LNCAP (cell line): ENCODE data around the gene PAPPA2.

Source experiments
- TF ChIP-seq, protein P1 (sequence below): fragments of 450-650 bp; IDR thresholded peaks from 2 replicates; pipeline ENCODE4 v1.5.1; 2017; ENCODE audit warnings: mild to moderate bottlenecking

PAPPA2 gene

DNA sequence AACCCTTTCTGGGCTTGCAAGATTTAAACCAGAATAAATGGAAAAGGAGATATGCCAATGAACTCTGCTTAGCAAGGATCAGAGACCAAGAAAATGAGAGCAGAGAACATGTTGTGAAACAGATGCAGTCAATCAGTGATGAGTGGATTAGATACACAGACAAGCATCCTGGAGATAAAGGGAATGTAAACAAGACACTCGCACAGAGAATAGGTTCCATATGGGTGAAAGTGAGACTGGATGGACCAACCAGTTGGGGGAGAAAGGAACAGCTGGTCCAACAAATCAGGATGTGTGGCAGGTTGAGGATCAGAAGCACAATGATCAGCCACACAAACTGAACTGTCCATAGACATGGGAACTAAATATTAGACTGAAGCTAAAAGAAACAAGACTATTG, 363.3 kb downstream of the PAPPA2 start:
- TF ChIP-seq, protein P1, sequence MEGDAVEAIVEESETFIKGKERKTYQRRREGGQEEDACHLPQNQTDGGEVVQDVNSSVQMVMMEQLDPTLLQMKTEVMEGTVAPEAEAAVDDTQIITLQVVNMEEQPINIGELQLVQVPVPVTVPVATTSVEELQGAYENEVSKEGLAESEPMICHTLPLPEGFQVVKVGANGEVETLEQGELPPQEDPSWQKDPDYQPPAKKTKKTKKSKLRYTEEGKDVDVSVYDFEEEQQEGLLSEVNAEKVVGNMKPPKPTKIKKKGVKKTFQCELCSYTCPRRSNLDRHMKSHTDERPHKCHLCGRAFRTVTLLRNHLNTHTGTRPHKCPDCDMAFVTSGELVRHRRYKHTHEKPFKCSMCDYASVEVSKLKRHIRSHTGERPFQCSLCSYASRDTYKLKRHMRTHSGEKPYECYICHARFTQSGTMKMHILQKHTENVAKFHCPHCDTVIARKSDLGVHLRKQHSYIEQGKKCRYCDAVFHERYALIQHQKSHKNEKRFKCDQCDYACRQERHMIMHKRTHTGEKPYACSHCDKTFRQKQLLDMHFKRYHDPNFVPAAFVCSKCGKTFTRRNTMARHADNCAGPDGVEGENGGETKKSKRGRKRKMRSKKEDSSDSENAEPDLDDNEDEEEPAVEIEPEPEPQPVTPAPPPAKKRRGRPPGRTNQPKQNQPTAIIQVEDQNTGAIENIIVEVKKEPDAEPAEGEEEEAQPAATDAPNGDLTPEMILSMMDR = no peak

DNA sequence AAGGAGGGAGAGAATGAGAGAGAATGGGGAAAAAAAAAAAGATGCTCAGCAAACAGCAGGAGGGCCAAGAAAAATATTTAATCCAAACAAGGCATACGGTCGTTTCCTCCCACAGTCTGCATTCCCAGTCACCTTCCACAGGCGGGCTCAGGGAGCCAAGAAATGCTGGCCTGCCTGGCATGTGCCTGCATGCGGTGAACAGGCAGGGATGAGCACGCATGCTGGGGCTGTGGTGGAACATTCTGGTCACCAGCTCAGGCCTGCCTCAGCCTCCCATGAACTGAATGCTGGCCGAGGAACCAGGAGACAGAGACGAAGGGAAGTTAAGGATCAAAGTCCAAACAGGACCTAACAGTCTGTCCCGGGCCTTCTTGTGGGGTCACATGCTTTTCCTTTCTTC, 366.3 kb downstream of the PAPPA2 start:
- TF ChIP-seq, protein P1 = no peak

DNA sequence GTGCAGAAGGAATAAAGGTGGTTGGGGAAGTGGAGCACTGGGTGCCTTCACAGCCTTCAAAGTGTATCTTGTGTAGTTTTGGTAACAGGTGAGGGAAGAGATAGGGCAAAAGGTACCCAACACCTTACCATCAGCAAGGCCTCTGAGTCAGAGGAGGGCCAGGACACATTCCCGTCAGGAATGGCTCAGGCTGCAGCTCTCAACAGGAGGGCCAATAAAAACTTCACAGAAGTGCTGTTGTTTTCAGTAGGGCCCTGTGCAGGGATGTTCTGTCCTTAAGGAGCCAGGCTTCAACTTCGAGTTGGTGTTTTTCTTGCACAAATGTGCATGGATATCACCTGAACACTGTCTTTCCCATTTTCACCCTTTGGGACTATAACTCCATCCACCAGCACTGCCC, 368.2 kb downstream of the PAPPA2 start:
- TF ChIP-seq, protein P1 = no peak

DNA sequence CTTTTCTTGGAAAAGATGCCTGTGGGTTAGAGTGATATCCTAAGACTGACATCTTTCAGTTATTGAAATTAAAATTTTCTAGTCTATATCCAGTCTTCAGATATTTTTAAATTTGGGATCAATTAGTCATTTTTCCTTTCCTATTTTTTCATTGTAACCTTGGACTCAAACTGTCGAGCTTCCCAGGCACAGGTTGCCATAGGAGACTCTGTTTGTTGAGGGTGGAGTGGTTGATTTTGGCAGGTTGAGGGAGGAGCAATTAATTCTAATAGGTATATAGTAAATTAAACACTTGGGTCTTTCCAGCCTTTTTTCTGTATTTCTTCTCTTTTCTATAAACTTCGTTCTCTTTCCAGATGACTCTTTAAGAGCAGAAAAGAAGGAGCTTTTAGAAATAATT, 374.7 kb downstream of the PAPPA2 start:
- TF ChIP-seq, protein P1 = no peak

DNA sequence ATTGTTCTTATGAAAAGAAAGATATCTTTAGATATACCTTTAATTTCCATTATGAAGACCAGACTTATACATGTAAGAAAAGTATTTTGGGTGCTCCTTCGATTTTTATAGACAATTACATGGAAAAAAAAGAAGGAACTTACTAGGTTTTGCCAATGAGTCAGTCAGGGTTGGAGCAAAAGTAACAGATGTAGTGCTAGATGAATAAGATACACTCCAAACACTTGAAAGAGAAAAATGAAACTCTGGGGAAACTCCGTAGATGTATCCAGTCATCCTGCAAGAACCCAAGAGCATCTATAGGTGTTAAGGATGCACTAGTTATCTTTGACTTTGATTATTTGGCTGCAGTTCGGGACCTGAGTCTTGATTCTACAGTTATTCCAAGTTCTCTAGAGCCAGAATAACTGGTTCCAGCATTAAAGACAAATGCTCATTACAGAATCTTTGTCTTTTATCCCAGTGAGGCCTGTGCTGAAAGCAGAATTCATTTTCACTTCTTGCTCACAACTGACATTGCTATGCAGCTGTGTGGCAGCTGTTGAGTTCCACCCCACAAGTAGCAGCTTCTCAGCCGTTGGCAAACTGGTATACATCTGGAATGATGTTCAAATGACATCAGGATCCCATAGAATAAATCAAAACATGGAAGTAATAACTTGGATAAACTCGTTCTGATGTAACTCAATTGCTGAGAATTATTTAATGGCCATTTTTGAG, 375.5 kb downstream of the PAPPA2 start:
- TF ChIP-seq, protein P1 = no peak

DNA sequence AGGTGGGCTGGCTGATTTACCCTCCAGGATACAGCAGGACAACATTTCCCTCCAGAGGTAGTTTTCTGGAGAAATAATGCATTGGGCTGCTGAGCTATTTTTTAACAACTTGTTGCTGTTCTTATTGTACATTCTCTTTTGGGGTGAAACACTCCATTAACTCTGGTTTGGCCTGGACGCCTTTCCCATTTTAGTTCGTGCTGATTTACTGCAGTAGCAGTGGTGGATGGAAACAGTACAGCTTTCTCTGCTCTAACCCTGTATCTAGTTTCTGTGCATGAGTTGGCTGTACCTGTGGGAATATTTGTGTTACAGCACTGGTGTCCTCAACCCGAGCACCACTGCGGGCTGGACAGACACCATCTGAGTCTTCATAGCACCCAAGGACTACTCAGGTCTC, 376.2 kb downstream of the PAPPA2 start:
- TF ChIP-seq, protein P1 = no peak

DNA sequence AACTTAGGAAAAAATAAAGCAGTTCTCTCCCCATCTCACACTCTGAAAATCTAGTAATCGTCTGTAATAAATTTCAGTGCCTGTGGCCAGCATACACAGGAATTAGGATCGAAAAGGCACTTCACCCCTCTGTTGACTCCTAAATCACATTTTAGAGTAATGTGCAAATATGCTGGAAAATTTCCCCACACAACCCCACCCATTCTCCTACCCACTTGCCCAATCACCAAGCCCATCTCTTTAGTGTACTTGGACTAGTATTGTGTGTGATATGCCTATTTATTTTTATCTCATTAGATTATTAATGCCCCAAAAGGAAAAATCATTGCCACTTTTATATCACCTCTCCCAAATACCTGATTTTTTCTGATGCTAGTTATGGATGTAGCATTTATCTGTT, 378.3 kb downstream of the PAPPA2 start:
- TF ChIP-seq, protein P1 = no peak
